IMR-90 (cell line): ENCODE data around the gene IL36RN. TPM values are rescaled to one million over a fixed set of nuclear protein-coding genes. Genes with fewer than 3 reads are reported as not detected.

Experiments
- ATAC-seq: fragments of 200-7000 bp; cut with Tn5 transposase; 2 replicates; pipeline ENCODE4 v1.9.1; 2020; ENCODE audit warnings: low read depth, mild to moderate bottlenecking, moderate library complexity
- BruUV-seq: library from RNA; stranded (reverse); fragments of 400-500 nt; replicated peaks from 2 replicates; lab custom pipeline; 2021; lab: Mats Ljungman, UMichigan
- CTCF ChIA-PET: fragments of 300-600 bp; formaldehyde crosslinking; extraction: SDS; loops from one replicate; lab custom pipeline; 2021; ENCODE audit warnings: antibody characterized with exemption; lab: Yijun Ruan, JAX
- POLR2A ChIA-PET: fragments of 300-600 bp; sonication (Branson Sonifier 250); formaldehyde crosslinking; loops from one replicate; lab custom pipeline; 2022; ENCODE audit warnings: antibody characterized with exemption; ENCODE audit not compliant: unreplicated experiment; lab: Charles Lee
- DNase-seq: peaks from one replicate; pipeline ENCODE4 v3.0.0; 2013
- H2AFZ ChIP-seq: replicated peaks from 2 replicates; pipeline ENCODE3; 2013; ENCODE audit warnings: low read length, mild to moderate bottlenecking; ENCODE audit not compliant: poor library complexity
- H2AK5ac ChIP-seq: 2 replicates; pipeline ENCODE4 v1.6.1; 2013; ENCODE audit warnings: low read depth, low read length, inconsistent platforms
- H2AK9ac ChIP-seq: replicated peaks from 2 replicates; pipeline ENCODE3; 2013; ENCODE audit warnings: mild to moderate bottlenecking, low read depth, low read length, moderate library complexity; ENCODE audit not compliant: poor library complexity
- H2BK120ac ChIP-seq: 2 replicates; pipeline ENCODE4 v1.6.1; 2013; ENCODE audit warnings: low read depth, low read length, inconsistent platforms
- H2BK15ac ChIP-seq: 3 replicates; pipeline ENCODE4 v1.6.1; 2013; ENCODE audit warnings: low read depth, low read length, inconsistent platforms
- H2BK20ac ChIP-seq: 2 replicates; pipeline ENCODE4 v1.6.1; 2013; ENCODE audit warnings: low read depth, mild to moderate bottlenecking, inconsistent platforms, low read length, moderate library complexity
- H2BK5ac ChIP-seq: 2 replicates; pipeline ENCODE4 v1.6.1; 2013; ENCODE audit warnings: mild to moderate bottlenecking, low read depth, low read length, inconsistent platforms; ENCODE audit not compliant: poor library complexity, severe bottlenecking
- H3K14ac ChIP-seq: replicated peaks from 2 replicates; pipeline ENCODE4 v1.6.1; 2013; ENCODE audit warnings: low read depth, low read length, inconsistent platforms
- H3K18ac ChIP-seq: 2 replicates; pipeline ENCODE4 v1.6.1; 2013; ENCODE audit warnings: low read depth, low read length, control low read depth
- H3K23ac ChIP-seq: 2 replicates; pipeline ENCODE4 v1.6.1; 2013; ENCODE audit warnings: low read depth, low read length, inconsistent platforms
- H3K27ac ChIP-seq: 2 replicates; pipeline ENCODE4 v1.5.1; 2013; ENCODE audit warnings: mild to moderate bottlenecking, control low read depth, low read length; ENCODE audit not compliant: insufficient read depth
- H3K27me3 ChIP-seq: 2 replicates; pipeline ENCODE4 v1.6.1; 2013; ENCODE audit warnings: low read length; ENCODE audit not compliant: control insufficient read depth, insufficient read depth
- H3K36me3 ChIP-seq: 2 replicates; pipeline ENCODE4 v1.6.1; 2013; ENCODE audit warnings: low read length, mixed read lengths; ENCODE audit not compliant: control insufficient read depth, insufficient read depth
- H3K4ac ChIP-seq: 2 replicates; pipeline ENCODE4 v1.6.1; 2013; ENCODE audit warnings: low read depth, low read length, inconsistent platforms
- H3K4me1 ChIP-seq: 2 replicates; pipeline ENCODE4 v1.6.1; 2013; ENCODE audit warnings: low read length, mixed read lengths; ENCODE audit not compliant: control insufficient read depth, insufficient read depth
- H3K4me2 ChIP-seq: 2 replicates; pipeline ENCODE4 v1.6.1; 2013; ENCODE audit warnings: low read depth, mild to moderate bottlenecking, control low read depth, low read length, moderate library complexity
- H3K4me3 ChIP-seq: 2 replicates; pipeline ENCODE4 v1.5.1; 2013; ENCODE audit warnings: low read depth, mild to moderate bottlenecking, control low read depth, low read length, moderate library complexity; ENCODE audit not compliant: insufficient read depth
- H3K56ac ChIP-seq: 2 replicates; pipeline ENCODE4 v1.6.1; 2013; ENCODE audit warnings: low read length, inconsistent platforms; ENCODE audit not compliant: insufficient read depth; ENCODE audit errors: extremely low read depth
- H3K79me1 ChIP-seq, 2 experiments: 2 replicates each; pipeline ENCODE4 v1.6.1; 2013; ENCODE audit warnings: low read length in 2 of 2, inconsistent platforms in 1 of 2, low read depth in 1 of 2
- H3K9ac ChIP-seq: 2 replicates; pipeline ENCODE4 v1.6.1; 2013; ENCODE audit warnings: low read depth, low read length, control low read depth
- H3K9me1 ChIP-seq: 2 replicates; pipeline ENCODE4 v1.6.1; 2013; ENCODE audit warnings: low read length, inconsistent platforms; ENCODE audit not compliant: insufficient read depth
- H3K9me3 ChIP-seq: 2 replicates; pipeline ENCODE4 v1.6.1; 2013; ENCODE audit warnings: low read length; ENCODE audit not compliant: control insufficient read depth, insufficient read depth
- H4K20me1 ChIP-seq: 2 replicates; pipeline ENCODE4 v1.6.1; 2013; ENCODE audit warnings: low read length, inconsistent platforms; ENCODE audit not compliant: insufficient read depth
- H4K5ac ChIP-seq: 2 replicates; pipeline ENCODE4 v1.6.1; 2013; ENCODE audit warnings: mild to moderate bottlenecking, low read depth, low read length, control low read depth
- H4K8ac ChIP-seq, 2 experiments: 2 replicates each; pipeline ENCODE4 v1.6.1; 2013; ENCODE audit warnings: low read depth in 2 of 2, low read length in 2 of 2, control low read depth in 1 of 2, inconsistent platforms in 1 of 2
- H4K91ac ChIP-seq: 2 replicates; pipeline ENCODE4 v1.6.1; 2013; ENCODE audit warnings: low read depth, low read length, inconsistent platforms; ENCODE audit not compliant: insufficient read depth
- BHLHE40 ChIP-seq: fragments of 150-350 bp; IDR thresholded peaks from 2 replicates; pipeline ENCODE4 v1.6.1; 2016; ENCODE audit warnings: mild to moderate bottlenecking, low read depth, low read length
- CTCF ChIP-seq: conservative IDR thresholded peaks from 2 replicates; pipeline ENCODE4 v1.5.1; 2012; ENCODE audit warnings: mild to moderate bottlenecking, low read depth, low read length, improper control_type of control experiment
- FOS ChIP-seq: fragments of 150-350 bp; IDR thresholded peaks from 2 replicates; pipeline ENCODE4 v1.6.1; 2016; ENCODE audit warnings: low read depth, low read length
- MAFK ChIP-seq: IDR thresholded peaks from 2 replicates; pipeline ENCODE4 v1.6.1; 2012; ENCODE audit warnings: low read depth, low read length, improper control_type of control experiment
- MAZ ChIP-seq: IDR thresholded peaks from 2 replicates; pipeline ENCODE4 v1.6.1; 2012; ENCODE audit warnings: low read depth, mild to moderate bottlenecking, low read length, improper control_type of control experiment, moderate library complexity, borderline replicate concordance
- MXI1 ChIP-seq: IDR thresholded peaks from 2 replicates; pipeline ENCODE4 v1.6.1; 2012; ENCODE audit warnings: low read depth, mild to moderate bottlenecking, low read length, moderate library complexity, borderline replicate concordance
- NFE2L2 ChIP-seq: fragments of 150-350 bp; IDR thresholded peaks from 2 replicates; pipeline ENCODE4 v1.6.1; 2016; ENCODE audit warnings: low read depth, mild to moderate bottlenecking, low read length
- POLR2A ChIP-seq: IDR thresholded peaks from 2 replicates; pipeline ENCODE4 v1.6.1; 2012; ENCODE audit warnings: mild to moderate bottlenecking, low read depth, low read length
- RAD21 ChIP-seq: IDR thresholded peaks from 2 replicates; pipeline ENCODE4 v1.6.1; 2012; ENCODE audit warnings: low read length, improper control_type of control experiment
- RCOR1 ChIP-seq: IDR thresholded peaks from 2 replicates; pipeline ENCODE4 v1.6.1; 2012; ENCODE audit warnings: mild to moderate bottlenecking, low read length, improper control_type of control experiment; ENCODE audit not compliant: insufficient replicate concordance
- RFX5 ChIP-seq: IDR thresholded peaks from 2 replicates; pipeline ENCODE4 v1.8.0; 2012; ENCODE audit warnings: low read depth, mild to moderate bottlenecking, low read length, moderate library complexity
- SMC3 ChIP-seq: fragments of 150-350 bp; IDR thresholded peaks from 2 replicates; pipeline ENCODE4 v1.6.1; 2016; ENCODE audit warnings: low read depth, mild to moderate bottlenecking, antibody characterized with exemption, low read length, moderate library complexity
- WGBS, 2 experiments: methylation state at CpG; one replicate each; pipeline versions ENCODE4 v1.1.5 to v1.1.7; 2013; ENCODE audit warnings: missing lambda C conversion rate in 2 of 2; ENCODE audit not compliant: insufficient read length in 1 of 2; ENCODE audit errors: extremely low coverage in 2 of 2; 5-methylcytosine and 5-hydroxymethylcytosine counted together
- dilution Hi-C: fragments of 300-500 bp; cut with HindIII; formaldehyde crosslinking; loops from one replicate; pipeline ENCODE4 v1.14.3; 2018; ENCODE audit warnings: low sequenced_read_pairs; ENCODE audit not compliant: unreplicated experiment
- in situ Hi-C: fragments of 300-500 bp; cut with MboI; formaldehyde crosslinking; loops from 3 replicates; pipeline ENCODE4 v1.14.3; 2019; ENCODE audit warnings: low sequenced_read_pairs, inconsistent platforms, mixed read lengths
- intact Hi-C: fragments of 100-400 bp; cut with micrococcal nuclease; formaldehyde crosslinking; loops from 2 replicates; pipeline ENCODE4 v1.10.0; 2022
- polyA plus RNA-seq, 3 experiments: library from polyadenylated mRNA; depleted of rRNA; stranded (reverse); fragments of >200 nt; gene quantifications; 2 replicates each; pipeline ENCODE4 v1.2.3, GENCODE V29; 2012; ENCODE audit warnings: low replicate concordance in 1 of 3
- total RNA-seq: library from RNA; depleted of rRNA; stranded (reverse); fragments of >200 nt; gene quantifications from 2 replicates; pipeline ENCODE4 v1.2.3, GENCODE V29; 2012
- TF ChIP-seq, protein P1 (sequence below): fragments of 150-350 bp; IDR thresholded peaks from 2 replicates; pipeline ENCODE4 v1.6.1; 2017; ENCODE audit warnings: mild to moderate bottlenecking, antibody characterized with exemption, low read length, low read depth
- TF ChIP-seq, protein P2 (sequence below): fragments of 150-350 bp; IDR thresholded peaks from 2 replicates; pipeline ENCODE4 v1.6.1; 2016; ENCODE audit warnings: low read depth, mild to moderate bottlenecking, low read length, moderate library complexity, borderline replicate concordance

Gene IL36RN
- total and polyA plus RNA-seq, 2 of the 4 experiments (the other 2 are of a cell fraction) = not detected

- ChIA-PET CTCF (no interaction called here), POLR2A (no interaction called here)
- H3K4me2 ChIP-seq = no peak overlapping the region
- in situ Hi-C loops = no loop called here
- no CpG with 5 or more reads among the region's 2 CpGs for WGBS, 2 experiments
- no peak overlapping the region for H3K4ac ChIP-seq
- no peak overlapping the region for H3K56ac ChIP-seq
- BruUV-seq = no TSS peak
- no peaks in the 10 kb centered on the region for H3K9me3 ChIP-seq
- H3K79me1 ChIP-seq = no peaks in the 10 kb centered on the region
- no peak overlapping the region for H3K9ac ChIP-seq
- no peak overlapping the region for H4K5ac ChIP-seq
- no peak overlapping the region for H2BK5ac ChIP-seq
- H4K20me1 ChIP-seq = no peaks in the 10 kb centered on the region
- H2AFZ ChIP-seq = no peak overlapping the region
- H3K9me1 ChIP-seq = no peaks in the 10 kb centered on the region
- no peak overlapping the region for H3K18ac ChIP-seq
- TF ChIP-seq POLR2A (no peak), MXI1 (no peak), RAD21 (no peak), NFE2L2 (no peak), RCOR1 (no peak), CTCF (no peak), BHLHE40 (no peak), MAFK (no peak), FOS (no peak), MAZ (no peak), RFX5 (no peak), SMC3 (no peak)
- TF ChIP-seq, protein P1, sequence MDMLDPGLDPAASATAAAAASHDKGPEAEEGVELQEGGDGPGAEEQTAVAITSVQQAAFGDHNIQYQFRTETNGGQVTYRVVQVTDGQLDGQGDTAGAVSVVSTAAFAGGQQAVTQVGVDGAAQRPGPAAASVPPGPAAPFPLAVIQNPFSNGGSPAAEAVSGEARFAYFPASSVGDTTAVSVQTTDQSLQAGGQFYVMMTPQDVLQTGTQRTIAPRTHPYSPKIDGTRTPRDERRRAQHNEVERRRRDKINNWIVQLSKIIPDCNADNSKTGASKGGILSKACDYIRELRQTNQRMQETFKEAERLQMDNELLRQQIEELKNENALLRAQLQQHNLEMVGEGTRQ = no peak
- TF ChIP-seq, protein P2, sequence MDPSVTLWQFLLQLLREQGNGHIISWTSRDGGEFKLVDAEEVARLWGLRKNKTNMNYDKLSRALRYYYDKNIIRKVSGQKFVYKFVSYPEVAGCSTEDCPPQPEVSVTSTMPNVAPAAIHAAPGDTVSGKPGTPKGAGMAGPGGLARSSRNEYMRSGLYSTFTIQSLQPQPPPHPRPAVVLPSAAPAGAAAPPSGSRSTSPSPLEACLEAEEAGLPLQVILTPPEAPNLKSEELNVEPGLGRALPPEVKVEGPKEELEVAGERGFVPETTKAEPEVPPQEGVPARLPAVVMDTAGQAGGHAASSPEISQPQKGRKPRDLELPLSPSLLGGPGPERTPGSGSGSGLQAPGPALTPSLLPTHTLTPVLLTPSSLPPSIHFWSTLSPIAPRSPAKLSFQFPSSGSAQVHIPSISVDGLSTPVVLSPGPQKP = no peak
- dilution Hi-C loops = no loop called here
- H3K27ac ChIP-seq = no peak overlapping the region
- no peak overlapping the region for H3K14ac ChIP-seq
- no peak overlapping the region for H2BK20ac ChIP-seq
- H3K36me3 ChIP-seq = no peaks in the 10 kb centered on the region
- no peak overlapping the region for H4K91ac ChIP-seq
- no peaks in the 10 kb centered on the region for H3K4me1 ChIP-seq
- intact Hi-C loops = no loop called here
- no peak overlapping the region for H2BK120ac ChIP-seq
- peaks cover 3% of the 10 kb centered on the region for H3K27me3 ChIP-seq
- no peak overlapping the region for H4K8ac ChIP-seq
- no peak overlapping the region for H2AK5ac ChIP-seq
- no peak overlapping the region for H3K4me3 ChIP-seq
- H3K23ac ChIP-seq = no peak overlapping the region
- ATAC-seq = no peak
- DNase-seq = no peak
- no peak overlapping the region for H2AK9ac ChIP-seq
- H2BK15ac ChIP-seq = no peak overlapping the region
Observed at GRCh38 chr2:113061241-113061640, 2.2 kb downstream of the IL36RN start.
